Heart right ventricle (tissue), 16 donors: ENCODE measurements around the gene FAM222A. TPM values are rescaled to one million over a fixed set of nuclear protein-coding genes. Genes with fewer than 3 reads are reported as not detected.
A peak's percentile ranks its signal among the peaks of the same experiment; 100 is the strongest.

ENCODE experiments used
- ATAC-seq, 8 donors: fragments of 200-7000 bp; cut with Tn5 transposase; one replicate each; pipeline ENCODE4 v1.9.1; 2020; ENCODE audit warnings: mild to moderate bottlenecking in 8 of 8, moderate library complexity in 8 of 8, moderate number of reproducible peaks in 1 of 8
- DNase-seq, 2 donors: peaks; one replicate each; pipeline ENCODE4 v3.0.0-alpha.2; 2020
- H3K27ac ChIP-seq, 10 donors: fragments of 200-600 bp; sonication (generic) in 2 of 10; one replicate each; pipeline versions ENCODE4 v1.5.0 to v1.8.0; 2020 to 2022; ENCODE audit warnings: mild to moderate bottlenecking in 3 of 10
- H3K27me3 ChIP-seq, 7 donors: fragments of 200-600 bp; one replicate each; pipeline ENCODE4 v1.8.0; 2021 to 2022; ENCODE audit warnings: mild to moderate bottlenecking in 2 of 7
- H3K36me3 ChIP-seq, 9 donors: fragments of 200-600 bp; sonication (generic) in 1 of 9; one replicate each; pipeline versions ENCODE4 v1.5.0 to v1.8.0; 2020 to 2022; ENCODE audit warnings: mild to moderate bottlenecking in 2 of 9
- H3K4me1 ChIP-seq, 9 donors: fragments of 200-600 bp; sonication (generic) in 1 of 9; one replicate each; pipeline versions ENCODE4 v1.5.0 to v1.8.0; 2020 to 2022; ENCODE audit warnings: mild to moderate bottlenecking in 4 of 9
- H3K4me3 ChIP-seq, 10 donors: fragments of 200-600 bp; sonication (generic) in 2 of 10; one replicate each; pipeline versions ENCODE4 v1.5.0 to v1.8.0; 2020 to 2022; ENCODE audit warnings: mild to moderate bottlenecking in 7 of 10, moderate library complexity in 2 of 10
- H3K9me3 ChIP-seq, 11 donors: fragments of 200-600 bp in 10 of 11; sonication (generic) in 2 of 11; one replicate each; pipeline versions ENCODE4 v1.5.0 to v1.8.0; 2013 to 2022; ENCODE audit warnings: mild to moderate bottlenecking in 2 of 11, control low read depth in 1 of 11, moderate library complexity in 1 of 11
- WGBS, 2 donors: extraction: QIAGEN DNeasy Blood & Tissue Kit; methylation state at CpG; one replicate each; pipeline ENCODE4 v1.1.7; 2013; ENCODE audit warnings: inconsistent platforms in 1 of 2; 5-methylcytosine and 5-hydroxymethylcytosine counted together
- intact Hi-C, 10 donors: fragments of 100-400 bp; cut with DNase I; formaldehyde crosslinking; loops; one replicate each; pipeline versions ENCODE4 v1.11.1 to v1.14.2; 2022
- polyA plus RNA-seq, 2 donors: library from polyadenylated mRNA; stranded (reverse); fragments of 200-250 nt; gene quantifications; one replicate each; pipeline ENCODE4 v1.2.3, GENCODE V29; 2013
- total RNA-seq, 10 donors: library from RNA; stranded (reverse); fragmentation: NEBNext Ultra II Directional in 3 of 10; extraction: Animal tissue kit (Norgen Biotek cat#: 25700) in 3 of 10; gene quantifications; one replicate each; pipeline versions ENCODE4 v1.2.1 to v1.2.4, GENCODE V29; 2021 to 2023
- TF ChIP-seq, protein P1 (sequence below), 9 donors: fragments of 200-600 bp; sonication (generic) in 2 of 9; IDR thresholded peaks; one replicate each; pipeline versions ENCODE4 v1.5.0 to v1.8.0; 2021 to 2022; ENCODE audit warnings: antibody characterized with exemption in 9 of 9, mild to moderate bottlenecking in 5 of 9, moderate library complexity in 1 of 9
- donor health status: Arrhythmogenic right ventricular cardiomyopathy.
- donor health status: ischemic (EF 13 %, LVEDD 7.1; RV severe dilation, severe dysfunction).
- donor health status: healthy with polysubstance abuse.
- donor health status: DM: no; HTN: yes; CAD: no.
- donor health status: DM: no; HTN: no; CAD: no.
- donor health status: ischemic (EF 25% LVEDD 6.9; RV normal size, moderate dysfunction).
- donor health status: ischemic (EF 25% LVEDD 5.7; RV mildly dilated, moderate dysfunction).
- donor health status: healthy.
- donor health status: DM: yes; HTN: yes; CAD: no.
- donor health status: Ischemic cardiomyopathy.
- donor health status: ischemic (EF 35%, LVEDD 5.7; RV mildly dilated, moderate dysfunction).
- donor health status: nonischemic (EF 11% LVEDD 7.7; RV severe dilation, severe dysfunction).
- donor health status: DM: yes; HTN: yes; CAD: no.
- donor health status: PGD.
- donor health status: ischemic (EF 29% LVEDD 5.4; RV normal size, mild dysfunction).
- donor health status: nonischemic (EF 23%, LVEDD 6.1; RV moderate dilation, normal function).

Gene FAM222A
- total and polyA plus RNA-seq, 12 donors = 2.7 to 26.0 (median 7.0) TPM

DNA sequence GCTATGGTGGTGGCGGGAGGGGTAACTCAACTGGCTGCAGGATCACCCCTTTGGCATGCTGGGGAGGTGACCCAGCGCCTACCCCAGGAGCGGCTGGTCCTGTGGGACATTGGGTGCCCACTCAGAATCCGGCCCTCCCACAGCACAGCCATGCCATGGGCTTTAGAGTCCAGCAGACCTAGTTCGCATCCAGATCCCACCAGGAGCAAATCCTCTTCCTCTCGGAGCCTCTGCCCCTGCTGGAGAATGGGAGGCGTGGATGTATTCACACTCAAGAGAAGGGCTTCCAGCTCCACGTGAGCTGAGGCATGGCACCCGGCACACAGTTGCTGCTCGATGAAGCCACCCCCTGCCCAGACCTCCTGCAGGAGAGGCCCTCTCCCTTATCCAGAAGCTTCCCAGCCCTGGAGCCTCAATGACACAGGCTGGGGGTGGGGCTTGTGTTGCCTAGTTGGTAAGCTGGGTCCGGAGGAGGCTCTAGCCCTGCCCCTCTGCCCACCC lies 17.7 kb downstream of the FAM222A start:
- H3K27me3 ChIP-seq = peaks cover 0 to 20% (median 0%) of the 10 kb centered on the region in 7 donors
- peaks cover 0 to 29% (median 8%) of the 10 kb centered on the region in 9 donors for H3K4me1 ChIP-seq
- no peaks in the 10 kb centered on the region for H3K36me3 ChIP-seq
- DNase-seq (no peak), ATAC-seq (no peak)
- H3K4me3 ChIP-seq = no peak overlapping the region
- no peaks in the 10 kb centered on the region for H3K9me3 ChIP-seq
- no peak overlapping the region for H3K27ac ChIP-seq
- TF ChIP-seq, protein P1, sequence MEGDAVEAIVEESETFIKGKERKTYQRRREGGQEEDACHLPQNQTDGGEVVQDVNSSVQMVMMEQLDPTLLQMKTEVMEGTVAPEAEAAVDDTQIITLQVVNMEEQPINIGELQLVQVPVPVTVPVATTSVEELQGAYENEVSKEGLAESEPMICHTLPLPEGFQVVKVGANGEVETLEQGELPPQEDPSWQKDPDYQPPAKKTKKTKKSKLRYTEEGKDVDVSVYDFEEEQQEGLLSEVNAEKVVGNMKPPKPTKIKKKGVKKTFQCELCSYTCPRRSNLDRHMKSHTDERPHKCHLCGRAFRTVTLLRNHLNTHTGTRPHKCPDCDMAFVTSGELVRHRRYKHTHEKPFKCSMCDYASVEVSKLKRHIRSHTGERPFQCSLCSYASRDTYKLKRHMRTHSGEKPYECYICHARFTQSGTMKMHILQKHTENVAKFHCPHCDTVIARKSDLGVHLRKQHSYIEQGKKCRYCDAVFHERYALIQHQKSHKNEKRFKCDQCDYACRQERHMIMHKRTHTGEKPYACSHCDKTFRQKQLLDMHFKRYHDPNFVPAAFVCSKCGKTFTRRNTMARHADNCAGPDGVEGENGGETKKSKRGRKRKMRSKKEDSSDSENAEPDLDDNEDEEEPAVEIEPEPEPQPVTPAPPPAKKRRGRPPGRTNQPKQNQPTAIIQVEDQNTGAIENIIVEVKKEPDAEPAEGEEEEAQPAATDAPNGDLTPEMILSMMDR (IDR thresholded peaks at IDR 0.05) = no peak
- WGBS, 2 donors = 83 to 93% methylated on average over 11 of the region's 11 CpGs
- intact Hi-C loops = no loop called here

GRCh38 chr12:109731806-109732205 lies 18.2 kb downstream of the FAM222A start:
- DNase-seq = no peak
- H3K4me1 ChIP-seq = peaks cover 0 to 31% (median 8%) of the 10 kb centered on the region in 9 donors
- WGBS, 2 donors = 89 to 92% methylated on average over 7 of the region's 7 CpGs
- no peak for ATAC-seq
- intact Hi-C loops = no loop called here
- peaks cover 0 to 20% (median 0%) of the 10 kb centered on the region in 7 donors for H3K27me3 ChIP-seq
- no peaks in the 10 kb centered on the region for H3K36me3 ChIP-seq
- no peak overlapping the region for H3K27ac ChIP-seq
- H3K4me3 ChIP-seq = no peak overlapping the region
- TF ChIP-seq, protein P1 (IDR thresholded peaks at IDR 0.05) = no peak
- H3K9me3 ChIP-seq = no peaks in the 10 kb centered on the region

GRCh38 chr12:109732321-109733305 lies 19.0 kb downstream of the FAM222A start:
- no peak overlapping the region for H3K4me3 ChIP-seq
- H3K27ac ChIP-seq = no peak overlapping the region
- H3K9me3 ChIP-seq = no peaks in the 10 kb centered on the region
- no peak for DNase-seq
- WGBS, 2 donors = 82 to 83% methylated on average over 21 of the region's 21 CpGs
- intact Hi-C loops = no loop called here
- no peak for ATAC-seq
- TF ChIP-seq, protein P1 (IDR thresholded peaks at IDR 0.05) = no peak
- H3K27me3 ChIP-seq = peaks cover 0 to 20% (median 0%) of the 10 kb centered on the region in 7 donors
- H3K4me1 ChIP-seq = peaks cover 0 to 24% (median 11%) of the 10 kb centered on the region in 9 donors
- no peaks in the 10 kb centered on the region for H3K36me3 ChIP-seq

DNA sequence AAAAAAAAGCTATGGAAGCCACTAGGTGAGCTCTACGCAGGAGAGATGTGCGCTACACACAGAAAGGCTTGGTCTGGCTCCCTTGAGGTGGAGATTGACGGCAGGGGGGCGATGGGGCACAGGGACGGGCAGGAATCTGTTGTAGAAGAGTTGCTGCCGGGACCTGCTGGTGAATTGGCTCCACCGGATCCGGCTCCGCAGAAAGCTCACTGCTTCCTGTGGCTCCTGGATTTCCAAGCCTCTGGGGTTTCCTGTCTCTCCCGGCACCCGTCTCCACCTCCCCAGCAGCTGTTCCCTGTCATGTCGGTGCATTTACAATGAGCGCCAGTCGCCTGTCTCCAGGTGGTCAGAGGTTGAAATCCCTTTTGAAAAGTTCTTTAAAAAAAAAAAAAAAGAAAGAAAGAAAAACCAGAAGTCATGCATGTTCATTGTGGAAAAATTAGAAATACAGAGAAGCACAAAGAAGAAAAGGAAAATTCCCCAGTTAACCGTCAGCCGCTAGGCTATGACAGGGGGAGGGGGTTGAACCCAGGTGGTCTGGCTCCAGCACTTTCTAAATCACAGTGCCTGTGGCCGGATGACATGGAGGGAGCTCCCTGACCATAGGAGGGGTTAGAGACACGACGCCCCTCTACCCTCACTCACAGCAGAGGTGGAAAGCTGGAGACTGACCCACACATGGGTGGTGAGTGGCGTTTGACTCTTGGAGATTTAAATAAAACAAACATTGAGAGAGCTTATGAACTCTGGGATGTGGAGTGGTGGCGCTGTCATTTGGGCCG lies 20.8 kb downstream of the FAM222A start:
- peaks cover 0 to 25% (median 9%) of the 10 kb centered on the region in 9 donors for H3K4me1 ChIP-seq
- intact Hi-C loops = no loop called here
- H3K4me3 ChIP-seq = peak overlapping the region in 1 of 10 donors; percentile 26
- TF ChIP-seq, protein P1 (IDR thresholded peaks at IDR 0.05) = no peak
- peak; percentile 10 to 45 for DNase-seq
- peaks cover 0 to 20% (median 0%) of the 10 kb centered on the region in 7 donors for H3K27me3 ChIP-seq
- no peaks in the 10 kb centered on the region for H3K9me3 ChIP-seq
- ATAC-seq = peak in 2 of 8 donors; percentile 33 to 62
- 39 to 40% methylated on average over 22 of the region's 22 CpGs for WGBS, 2 donors
- no peaks in the 10 kb centered on the region for H3K36me3 ChIP-seq
- H3K27ac ChIP-seq = no peak overlapping the region
